Epithelial cell of proximal tubule (primary cell): ENCODE measurements around the gene AFM. TPM values are rescaled to one million over a fixed set of nuclear protein-coding genes. Genes with fewer than 3 reads are reported as not detected.

Experiments
- DNase-seq: peaks from one replicate; pipeline ENCODE4 v3.0.0-alpha.2; 2011; ENCODE audit warnings: low read depth
- H3K4me3 ChIP-seq: 2 replicates; pipeline ENCODE4 v1.5.1; 2011; ENCODE audit warnings: low read depth, mild to moderate bottlenecking, low read length
- CTCF ChIP-seq: conservative IDR thresholded peaks from 2 replicates; pipeline ENCODE4 v1.5.1; 2012; ENCODE audit warnings: low read depth, mild to moderate bottlenecking, low read length
- total RNA-seq: library from RNA; depleted of rRNA; stranded (reverse); fragments of >200 nt; gene quantifications from 2 replicates; pipeline ENCODE4 v1.2.3, GENCODE V29; 2015

AFM gene
- total RNA-seq, 1 donor from 2014 or later: not detected

- no peak for TF ChIP-seq CTCF
- H3K4me3 ChIP-seq: no peak overlapping the region
- DNase-seq: no peak
Observed at GRCh38 chr4:73454920-73455319, 26.6 kb upstream of the AFM start.

- TF ChIP-seq CTCF: no peak
- DNase-seq: no peak
- H3K4me3 ChIP-seq: no peak overlapping the region
Observed at GRCh38 chr4:73456177-73457022, 25.1 kb upstream of the AFM start.

- H3K4me3 ChIP-seq: no peak overlapping the region
- DNase-seq: no peak
Observed at GRCh38 chr4:73458184-73459047, 23.1 kb upstream of the AFM start.

GRCh38 chr4:73459048-73459421, 22.5 kb upstream of the AFM start:
- TF ChIP-seq CTCF: no peak
- no peak for DNase-seq
- H3K4me3 ChIP-seq: no peak overlapping the region

More at GRCh38 chr4:73458184-73459047, 23.1 kb upstream of the AFM start:
- TF ChIP-seq CTCF: no peak

- H3K4me3 ChIP-seq: no peak overlapping the region
- no peak for DNase-seq
- TF ChIP-seq CTCF: no peak
Observed at GRCh38 chr4:73460913-73461522, 20.5 kb upstream of the AFM start.

GRCh38 chr4:73468170-73468569, 13.4 kb upstream of the AFM start:
- no peak for TF ChIP-seq CTCF
- no peak for DNase-seq
- H3K4me3 ChIP-seq: no peak overlapping the region
